GM19468 (cell line): ENCODE results near the gene TPCN2.

Experiments
- ATAC-seq: cut with Tn5 transposase; IDR thresholded peaks from one replicate; pipeline ENCODE4 v1.9.1; 2021; ENCODE audit warnings: mild to moderate bottlenecking, moderate library complexity, moderate number of reproducible peaks; ENCODE audit not compliant: unreplicated experiment; ENCODE audit errors: extremely low read depth

TPCN2 gene

GRCh38 chr11:69106031-69106811, 57.5 kb downstream of the TPCN2 start:
- ATAC-seq, result no peak

- ATAC-seq, result no peak
Observed at GRCh38 chr11:69107413-69107812, 58.7 kb downstream of the TPCN2 start.

GRCh38 chr11:69108030-69108429, 59.3 kb downstream of the TPCN2 start:
- ATAC-seq, result no peak

- ATAC-seq, result no peak
Observed at GRCh38 chr11:69108559-69108958, 59.8 kb downstream of the TPCN2 start.

- no peak for ATAC-seq
Observed at GRCh38 chr11:69109101-69109500, 60.4 kb downstream of the TPCN2 start.

- ATAC-seq, result no peak
Observed at GRCh38 chr11:69110451-69110850, 61.7 kb downstream of the TPCN2 start.

- no peak for ATAC-seq
Observed at GRCh38 chr11:69111624-69112542, 63.2 kb downstream of the TPCN2 start.

GRCh38 chr11:69113226-69113625, 64.5 kb downstream of the TPCN2 start:
- no peak for ATAC-seq

GRCh38 chr11:69113646-69114340, 65.1 kb downstream of the TPCN2 start:
- ATAC-seq, result no peak

GRCh38 chr11:69114362-69114761, 65.6 kb downstream of the TPCN2 start:
- no peak for ATAC-seq

GRCh38 chr11:69114811-69115523, 66.2 kb downstream of the TPCN2 start:
- no peak for ATAC-seq

- no peak for ATAC-seq
Observed at GRCh38 chr11:69115586-69116560, 67.1 kb downstream of the TPCN2 start.

- ATAC-seq, result no peak
Observed at GRCh38 chr11:69116671-69117070, 67.9 kb downstream of the TPCN2 start.

GRCh38 chr11:69119190-69119589, 70.5 kb downstream of the TPCN2 start:
- no peak for ATAC-seq

- no peak for ATAC-seq
Observed at GRCh38 chr11:69120096-69120875, 71.6 kb downstream of the TPCN2 start.

GRCh38 chr11:69121021-69121420, 72.3 kb downstream of the TPCN2 start:
- ATAC-seq, result no peak

- no peak for ATAC-seq
Observed at GRCh38 chr11:69121621-69122325, 73.0 kb downstream of the TPCN2 start.

- no peak for ATAC-seq
Observed at GRCh38 chr11:69122326-69122629, 73.5 kb downstream of the TPCN2 start.
